ENCODE data around the gene CENPN. TPM values are rescaled to one million over a fixed set of nuclear protein-coding genes. Genes with fewer than 3 reads are reported as not detected.

CENPN gene
- total RNA-seq, 1 donor from 2014 or later: 8.7 TPM

GRCh38 chr16:81006211-81006812 is 702 bp upstream of the CENPN start:
- ATAC-seq (ENCODE audit: poor library complexity): peak; percentile 67
- DNase-seq: peak; percentile 89
- intact Hi-C loops (cut with DNase I): no loop called here

DNA sequence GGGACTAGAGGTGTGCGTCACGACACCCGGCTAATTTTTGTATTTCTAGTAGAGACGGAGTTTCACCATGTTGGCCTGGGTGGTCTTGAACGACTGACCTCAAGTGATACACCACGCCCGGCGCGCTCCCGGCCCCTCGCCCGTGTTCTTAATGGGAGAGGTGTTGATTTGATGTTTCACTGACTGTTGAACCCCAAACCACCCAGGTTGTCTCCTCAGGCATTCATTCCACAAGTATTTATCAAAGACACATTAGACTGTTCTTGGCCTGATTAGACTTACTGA is 1.4 kb downstream of the CENPN start:
- intact Hi-C loops (cut with DNase I): no loop called here
- DNase-seq: no peak
- ATAC-seq (ENCODE audit: poor library complexity): no peak

DNA sequence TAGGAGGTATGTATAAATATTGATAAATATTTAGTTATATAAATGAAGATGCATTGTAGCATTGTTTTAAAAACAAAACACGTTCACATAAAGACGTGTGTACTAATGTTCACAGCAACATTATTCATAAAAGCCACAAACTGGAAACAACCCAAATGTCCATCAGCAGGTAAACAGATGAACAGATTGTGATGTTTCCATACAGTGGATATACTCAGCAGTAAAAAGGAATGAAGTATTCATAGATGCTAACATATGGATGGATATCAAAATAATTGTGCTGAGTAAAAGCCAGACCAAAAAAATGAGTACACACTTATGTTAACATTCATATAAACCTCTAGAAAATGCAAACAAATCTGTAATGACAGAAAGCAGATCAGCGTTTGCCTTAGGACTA is 6.0 kb downstream of the CENPN start:
- DNase-seq (no peak), ATAC-seq (ENCODE audit: poor library complexity) (no peak)
- intact Hi-C loops (cut with DNase I): no loop called here

DNA sequence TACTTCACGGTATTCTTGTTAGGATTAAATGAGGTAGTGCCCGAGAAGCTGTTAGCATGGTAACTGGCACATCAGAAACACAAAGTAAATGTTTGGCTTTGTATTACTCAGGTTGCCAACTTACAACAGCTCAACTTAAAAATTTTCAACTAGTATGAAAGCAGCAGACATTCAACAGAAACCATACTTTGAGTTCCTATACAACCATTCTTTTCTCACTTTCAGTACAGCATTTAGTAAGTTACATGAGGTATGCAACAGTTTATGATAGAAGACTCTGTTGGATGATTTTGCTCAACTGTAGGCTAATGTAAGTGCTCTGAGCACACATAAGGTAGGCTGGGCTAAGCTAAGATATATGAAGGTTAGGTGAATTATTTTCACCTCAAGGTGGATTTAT is 7.7 kb downstream of the CENPN start:
- no peak for DNase-seq
- intact Hi-C loops (cut with DNase I): no loop called here
- no peak for ATAC-seq (ENCODE audit: poor library complexity)

- no peak for ATAC-seq (ENCODE audit: poor library complexity)
- intact Hi-C loops (cut with DNase I): no loop called here
- no peak for DNase-seq
Observed at GRCh38 chr16:81018496-81018895, 11.5 kb downstream of the CENPN start.

DNA sequence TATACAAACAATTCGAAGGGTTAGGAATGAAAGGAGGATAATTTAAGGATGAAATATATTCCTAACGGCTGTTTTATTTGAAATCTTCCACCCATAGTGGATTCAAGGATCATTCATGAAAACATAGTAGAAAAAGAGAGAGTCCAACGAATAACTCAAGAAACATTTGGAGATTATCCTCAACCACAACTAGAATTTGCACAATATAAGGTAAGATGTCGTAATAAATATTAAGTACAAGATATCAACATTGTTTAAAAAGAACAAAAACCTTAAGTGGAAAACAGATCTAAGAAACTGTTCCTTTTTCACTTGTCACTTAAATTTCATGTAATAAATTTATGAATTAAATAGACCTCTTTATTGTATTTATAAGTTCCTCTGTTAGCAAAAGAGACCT is 19.4 kb downstream of the CENPN start:
- DNase-seq (no peak), ATAC-seq (ENCODE audit: poor library complexity) (no peak)
- intact Hi-C loops (cut with DNase I): no loop called here

DNA sequence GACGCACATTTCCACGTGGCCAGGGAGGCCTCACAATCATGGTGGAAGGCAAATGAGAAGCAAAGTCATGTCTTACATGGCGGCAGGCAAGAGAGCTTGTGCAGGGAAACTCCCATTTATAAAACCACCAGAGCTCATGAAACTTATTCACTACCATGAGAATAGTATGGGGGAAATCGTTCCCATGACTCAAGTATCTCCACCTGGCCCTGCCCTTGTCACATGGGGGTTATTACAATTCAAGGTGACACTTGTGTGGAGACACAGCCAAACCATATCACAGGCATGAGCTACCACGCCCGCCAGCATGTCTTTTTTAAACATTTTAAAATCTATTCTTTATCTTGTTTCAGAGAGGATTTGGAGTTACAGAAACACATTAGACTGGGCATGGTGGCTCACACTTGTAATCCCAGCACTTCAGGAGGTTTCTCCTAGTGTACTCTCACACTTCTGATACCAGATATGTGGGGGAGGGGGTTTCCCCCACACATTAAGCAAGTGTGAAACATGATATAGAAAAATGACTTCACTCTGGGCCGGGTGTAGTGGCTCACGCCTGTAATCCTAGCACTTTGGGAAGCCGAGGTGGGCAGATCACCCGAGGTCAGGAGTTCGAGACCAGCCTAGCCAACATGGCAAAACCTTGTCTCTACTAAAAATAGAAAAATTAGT is 23.1 kb downstream of the CENPN start:
- DNase-seq (no peak), ATAC-seq (ENCODE audit: poor library complexity) (no peak)
- intact Hi-C loops (cut with DNase I): no loop called here

GRCh38 chr16:81035398-81035974 is 28.5 kb downstream of the CENPN start, which contains the start of gene ATMIN:
Gene ATMIN (plus strand): TSS chr16:81035842. CDS start chr16:81035871, 29 bp downstream.
- ATAC-seq (ENCODE audit: poor library complexity) (peak; percentile 99), DNase-seq (peak; percentile 92)
- intact Hi-C loops (cut with DNase I): no loop called here

GRCh38 chr16:81035975-81036750 is 29.1 kb downstream of the CENPN start:
- intact Hi-C loops (cut with DNase I): no loop called here
- peak; percentile 59 for DNase-seq

GRCh38 chr16:81036751-81037350 is 29.8 kb downstream of the CENPN start:
- DNase-seq (no peak), ATAC-seq (ENCODE audit: poor library complexity) (no peak)
- intact Hi-C loops (cut with DNase I): no loop called here

More at GRCh38 chr16:81035975-81036750, 29.1 kb downstream of the CENPN start:
- ATAC-seq (ENCODE audit: poor library complexity): peak; percentile 35

DNA sequence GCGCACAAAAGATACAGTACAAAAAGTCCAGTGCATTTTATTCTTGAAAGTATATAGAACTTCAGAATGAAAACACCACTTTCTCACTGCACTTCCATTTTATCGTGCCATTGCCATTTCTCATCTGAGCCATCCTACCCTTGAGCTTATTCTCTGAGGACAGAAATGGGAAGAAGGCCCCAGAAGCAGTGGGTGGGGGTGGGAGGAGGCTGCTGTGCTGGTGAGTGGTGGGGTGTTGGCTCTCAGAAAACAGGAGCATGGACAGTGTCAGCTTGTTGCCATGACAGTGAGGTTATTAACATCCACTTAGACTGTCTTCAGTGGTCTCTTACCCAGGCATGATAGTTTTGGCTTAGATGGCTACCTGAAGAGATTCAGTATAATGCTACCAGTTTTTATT is 33.1 kb downstream of the CENPN start:
- intact Hi-C loops (cut with DNase I): no loop called here
- no peak for DNase-seq
- ATAC-seq (ENCODE audit: poor library complexity): no peak

DNA sequence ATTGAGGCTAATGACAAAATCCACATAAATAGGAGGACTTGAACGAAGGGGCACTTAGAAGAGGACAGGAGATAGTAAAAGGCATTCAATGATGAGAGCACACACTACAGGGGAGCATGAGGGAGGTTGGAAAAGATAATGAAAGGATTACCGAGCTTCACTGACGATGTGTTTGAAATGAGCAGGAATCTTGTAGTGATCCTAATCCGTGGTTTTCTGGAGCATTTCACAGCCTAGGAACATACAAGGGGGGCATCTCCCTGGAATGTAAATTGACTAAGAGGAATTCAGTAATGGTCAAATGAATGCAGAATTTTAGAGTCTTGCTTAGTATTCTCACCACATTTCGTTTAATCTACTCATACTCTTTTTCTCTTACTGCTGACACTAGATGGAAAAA is 33.8 kb downstream of the CENPN start:
- DNase-seq: no peak
- ATAC-seq (ENCODE audit: poor library complexity): no peak
- intact Hi-C loops (cut with DNase I): no loop called here

DNA sequence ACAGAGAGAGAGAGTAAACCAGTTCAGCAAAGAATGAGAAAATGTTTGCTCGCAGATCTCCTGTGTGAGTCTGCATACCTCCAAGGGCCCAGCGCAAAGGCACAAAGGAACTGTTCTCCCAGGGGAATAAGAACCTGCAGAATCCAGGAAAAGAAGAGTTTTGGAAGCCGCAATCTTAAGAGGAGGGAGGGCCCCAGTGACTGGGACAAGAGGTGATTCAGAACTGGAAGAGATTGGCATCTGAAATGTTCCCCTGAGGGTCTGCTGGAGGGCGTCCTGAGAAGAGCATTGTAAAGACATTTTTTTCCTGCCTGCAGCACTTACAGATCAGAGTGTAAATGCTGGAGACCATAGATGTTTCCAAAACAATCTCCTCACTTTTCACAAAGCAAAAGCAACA is 34.7 kb downstream of the CENPN start:
- intact Hi-C loops (cut with DNase I): no loop called here
- DNase-seq (no peak), ATAC-seq (ENCODE audit: poor library complexity) (no peak)

DNA sequence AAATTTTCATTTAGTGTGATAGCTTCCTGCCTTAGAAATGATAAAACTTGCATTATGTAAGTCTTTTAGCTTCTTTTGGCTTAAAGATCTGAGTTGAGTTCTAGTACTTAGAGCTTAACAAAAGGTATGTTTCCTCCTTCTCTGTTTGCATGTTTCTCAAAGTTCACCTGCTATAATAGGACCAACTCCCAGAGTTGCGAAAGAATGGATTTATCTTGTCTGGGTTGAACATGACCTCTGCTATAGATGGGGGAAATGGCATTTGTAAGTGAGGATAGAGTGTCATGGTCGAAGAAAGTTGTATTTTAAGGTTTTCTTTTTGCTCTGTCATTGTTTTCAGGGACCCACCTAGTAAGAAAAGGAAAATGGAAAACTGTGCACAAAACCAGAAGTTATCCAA is 35.8 kb downstream of the CENPN start:
- ATAC-seq (ENCODE audit: poor library complexity): no peak
- intact Hi-C loops (cut with DNase I): no loop called here

GRCh38 chr16:81053761-81054160 is 46.7 kb downstream of the CENPN start:
- no peak for ATAC-seq (ENCODE audit: poor library complexity)
- no peak for DNase-seq
- intact Hi-C loops (cut with DNase I): no loop called here

More for the DNA sequence above, 35.8 kb downstream of the CENPN start:
- no peak for DNase-seq

GRCh38 chr16:81060576-81061306 is 53.7 kb downstream of the CENPN start:
- intact Hi-C loops (cut with DNase I): no loop called here
- DNase-seq (no peak), ATAC-seq (ENCODE audit: poor library complexity) (no peak)

- ATAC-seq (ENCODE audit: poor library complexity) (no peak), DNase-seq (no peak)
- intact Hi-C loops (cut with DNase I): no loop called here
Observed at GRCh38 chr16:81061307-81061640, 54.3 kb downstream of the CENPN start.

- DNase-seq: no peak
- intact Hi-C loops (cut with DNase I): no loop called here
Observed at GRCh38 chr16:81061871-81062608, 55.0 kb downstream of the CENPN start.

More at GRCh38 chr16:81061871-81062608, 55.0 kb downstream of the CENPN start:
- no peak for ATAC-seq (ENCODE audit: poor library complexity)

Data from Right ventricle myocardium superior (tissue), 1 donor.